Measurements from ENCODE around the gene HOXA9.

The HOXA9 gene

GRCh38 chr7:27124902-27125689, 40.2 kb downstream of the HOXA9 start:
- peak; percentile 68 for DNase-seq (ENCODE audit: low spot score)

- peak; percentile 96 for DNase-seq (ENCODE audit: low spot score)
Measured at GRCh38 chr7:27124096-27124901, 41.0 kb downstream of the HOXA9 start.

DNA sequence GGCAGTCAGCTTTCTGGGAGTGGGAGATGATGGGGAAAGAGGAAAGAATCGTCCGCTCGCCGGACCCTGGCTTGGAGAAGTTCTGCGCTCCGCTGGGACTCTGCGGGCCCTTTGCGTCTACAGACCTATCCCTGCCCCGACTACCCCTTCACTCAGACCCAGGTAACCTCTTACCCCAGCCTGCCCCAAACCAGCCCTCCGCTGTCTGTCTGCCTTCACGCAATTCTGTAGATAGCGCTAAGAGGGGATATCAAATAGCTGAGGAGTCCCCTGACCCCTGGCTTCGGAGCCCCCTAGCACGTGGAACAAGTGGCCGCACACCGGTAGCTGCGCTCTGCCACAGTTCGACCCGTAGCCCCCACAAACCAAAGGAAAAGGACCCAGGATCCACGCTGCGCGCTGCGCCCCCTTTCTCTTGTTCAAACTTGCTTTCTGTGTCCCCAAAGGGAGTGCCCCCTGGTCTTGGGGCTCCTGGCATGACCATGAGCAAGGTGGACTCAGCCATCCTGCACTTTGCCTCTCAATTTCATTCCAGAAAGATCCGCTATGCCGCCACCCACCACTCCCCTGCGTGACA, 41.8 kb downstream of the HOXA9 start:
- no peak for DNase-seq (ENCODE audit: low spot score)

- DNase-seq (ENCODE audit: low spot score), result no peak
Measured at GRCh38 chr7:27123007-27123476, 42.3 kb downstream of the HOXA9 start.

- peak; percentile 86 for DNase-seq (ENCODE audit: low spot score)
Measured at GRCh38 chr7:27122077-27122910, 43.0 kb downstream of the HOXA9 start.

GRCh38 chr7:27121684-27122076, 43.7 kb downstream of the HOXA9 start:
- no peak for DNase-seq (ENCODE audit: low spot score)

DNA sequence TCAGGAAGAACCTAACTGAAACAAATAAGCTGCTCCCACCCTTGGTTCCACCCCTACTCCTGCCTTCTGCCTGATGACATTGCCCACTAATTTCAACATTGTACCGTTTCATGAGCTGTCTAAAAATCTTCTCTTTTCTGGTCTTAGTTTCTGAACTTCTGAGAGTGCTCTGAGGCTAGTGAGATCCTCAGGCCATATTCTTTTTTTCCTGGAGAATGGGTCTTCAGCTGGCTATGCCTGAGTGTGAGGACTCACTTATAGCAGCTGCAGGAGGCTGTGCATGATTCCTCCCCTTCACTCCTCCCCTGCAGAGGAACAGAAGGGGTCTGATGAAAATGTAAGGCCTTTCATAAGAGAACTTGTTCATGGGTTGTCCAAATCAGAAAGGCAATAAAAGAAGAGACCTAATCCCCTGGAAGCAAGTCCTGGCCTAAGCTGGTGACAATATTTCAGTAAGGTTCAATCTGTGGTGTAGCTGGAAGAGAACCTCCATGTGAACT, 45.9 kb downstream of the HOXA9 start:
- no peak for DNase-seq (ENCODE audit: low spot score)

DNA sequence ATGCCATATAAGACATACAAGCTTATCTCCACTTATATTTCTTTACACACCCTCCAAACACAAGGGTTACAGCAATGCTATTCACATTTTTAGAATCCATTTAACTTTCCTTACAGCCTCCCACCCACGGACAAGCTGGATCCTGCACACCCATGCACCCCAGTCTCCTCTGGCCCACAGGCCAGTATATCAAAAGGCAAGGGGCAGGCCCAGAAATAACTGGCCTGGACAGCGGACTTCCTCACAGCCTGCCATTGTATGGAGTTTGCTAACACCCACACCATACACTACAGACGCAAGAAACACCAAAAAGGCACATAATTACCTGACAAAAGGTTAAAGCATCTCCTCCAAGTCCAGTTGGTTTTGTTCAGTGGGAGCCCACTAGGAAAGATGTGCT, 46.8 kb downstream of the HOXA9 start:
- no peak for DNase-seq (ENCODE audit: low spot score)

DNA sequence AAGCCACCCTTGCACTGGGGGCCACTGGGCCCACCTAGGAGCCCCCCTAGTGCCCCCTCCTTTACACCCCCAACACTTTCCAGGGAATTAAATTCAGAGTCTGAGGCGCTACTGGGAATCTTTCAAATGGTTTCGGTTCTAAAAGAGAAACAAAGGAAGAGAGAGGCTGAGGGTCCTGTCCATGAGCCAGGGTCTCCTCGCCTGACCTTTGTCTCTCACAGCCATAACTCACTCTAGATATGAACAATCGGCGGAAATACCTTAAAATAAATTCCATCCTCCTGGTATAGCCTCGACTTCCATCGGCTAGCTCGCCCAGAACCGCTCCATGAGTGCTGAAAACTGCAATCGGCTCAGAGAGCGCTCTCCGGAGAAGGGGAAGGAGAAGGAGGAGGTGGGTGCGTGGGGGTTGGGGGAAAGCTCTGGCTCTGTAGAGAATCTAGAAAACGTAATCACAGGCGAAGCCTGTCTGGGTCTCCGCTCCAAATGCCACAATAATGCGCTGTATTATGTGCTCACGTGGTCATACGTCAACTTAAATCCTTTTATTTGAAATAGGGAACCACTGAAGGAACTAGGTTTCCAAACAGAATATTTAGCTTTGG, 47.3 kb downstream of the HOXA9 start:
- peak; percentile 77 for DNase-seq (ENCODE audit: low spot score)

GRCh38 chr7:27116962-27117886, 48.1 kb downstream of the HOXA9 start:
- no peak for DNase-seq (ENCODE audit: low spot score)

DNA sequence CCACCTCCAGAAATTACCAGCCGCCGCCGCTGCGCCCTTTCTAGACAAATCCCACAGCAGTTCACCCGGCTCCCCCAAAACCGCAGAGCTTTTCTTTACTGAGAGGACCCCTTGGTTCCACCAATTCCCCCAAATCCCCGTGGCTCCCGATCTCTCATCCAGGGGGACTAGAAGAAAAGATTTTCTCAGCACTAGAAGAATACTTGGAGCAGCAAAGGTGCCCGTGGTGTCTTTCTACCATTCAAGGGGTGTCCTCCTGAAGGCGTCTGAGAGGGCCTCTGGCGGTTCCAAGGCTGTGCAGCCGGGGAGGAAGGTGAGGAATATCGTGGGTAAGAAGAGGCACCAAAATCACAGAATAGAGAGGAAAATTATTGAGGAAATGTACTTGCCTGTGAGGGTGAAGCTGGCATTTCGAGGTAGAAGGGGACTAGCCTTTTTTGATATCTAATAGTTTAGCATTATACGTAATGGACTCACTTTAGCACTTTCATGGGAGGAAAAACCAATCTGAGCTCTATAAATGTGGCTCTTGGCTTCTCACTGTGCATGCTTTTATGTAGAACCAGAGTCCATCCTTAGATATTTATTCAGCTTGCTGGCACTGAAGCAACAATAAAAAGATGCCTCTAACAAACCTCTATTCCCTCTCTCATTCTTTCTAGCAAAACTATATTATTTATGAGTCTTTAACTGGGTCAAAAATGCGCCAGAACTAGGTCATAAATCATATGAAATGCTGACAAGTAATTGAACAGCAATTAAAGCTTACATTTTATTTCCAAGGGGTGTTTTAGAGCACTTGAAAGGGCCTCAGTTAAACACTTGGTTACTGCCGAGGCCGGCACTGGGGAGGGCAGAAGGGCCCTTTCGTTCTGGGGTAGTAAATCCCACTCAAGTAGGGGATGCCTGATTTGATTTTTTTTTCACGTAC, 49.0 kb downstream of the HOXA9 start:
- no peak for DNase-seq (ENCODE audit: low spot score)

DNA sequence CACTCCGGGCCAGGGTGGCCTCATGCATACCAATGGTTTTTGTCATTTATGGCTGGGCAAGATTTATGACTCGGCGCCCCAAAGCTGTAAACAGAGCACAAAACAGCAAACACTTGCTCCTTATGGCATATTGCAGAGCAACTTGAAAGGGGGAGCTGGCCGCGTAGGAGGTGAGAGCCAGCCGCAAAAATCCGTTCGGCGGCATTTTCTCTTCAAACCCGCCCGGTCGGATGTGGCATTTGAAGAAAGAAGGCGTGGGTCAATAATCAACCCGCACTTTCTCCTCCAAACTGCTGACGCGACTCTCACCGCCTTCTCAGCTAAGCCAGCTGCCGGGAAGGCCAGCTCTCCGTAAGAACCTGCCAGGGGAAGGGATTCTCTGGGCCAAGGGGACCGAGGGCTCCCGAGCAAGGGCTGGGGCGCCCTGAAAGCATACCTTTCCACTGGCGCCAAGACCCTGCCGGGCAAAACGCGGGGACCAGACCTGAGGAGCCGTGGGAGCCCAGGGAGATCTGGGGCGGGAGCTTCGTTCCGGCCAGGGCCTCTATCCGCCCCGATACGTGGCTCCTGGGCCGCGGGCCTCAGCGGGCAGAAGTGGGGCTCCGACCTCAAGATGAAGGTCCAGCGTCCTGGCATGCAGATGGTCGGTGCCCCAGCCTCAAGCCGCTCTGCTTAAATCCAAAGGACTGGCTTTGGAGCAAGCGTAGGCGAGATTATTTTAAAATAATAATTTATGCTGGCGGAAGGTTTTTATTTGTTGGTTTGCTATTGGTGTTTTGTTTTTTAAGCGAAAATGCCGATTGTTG, 49.9 kb downstream of the HOXA9 start:
- DNase-seq (ENCODE audit: low spot score), result peak; percentile 95

GRCh38 chr7:27114881-27115220, 50.5 kb downstream of the HOXA9 start:
- no peak for DNase-seq (ENCODE audit: low spot score)

DNA sequence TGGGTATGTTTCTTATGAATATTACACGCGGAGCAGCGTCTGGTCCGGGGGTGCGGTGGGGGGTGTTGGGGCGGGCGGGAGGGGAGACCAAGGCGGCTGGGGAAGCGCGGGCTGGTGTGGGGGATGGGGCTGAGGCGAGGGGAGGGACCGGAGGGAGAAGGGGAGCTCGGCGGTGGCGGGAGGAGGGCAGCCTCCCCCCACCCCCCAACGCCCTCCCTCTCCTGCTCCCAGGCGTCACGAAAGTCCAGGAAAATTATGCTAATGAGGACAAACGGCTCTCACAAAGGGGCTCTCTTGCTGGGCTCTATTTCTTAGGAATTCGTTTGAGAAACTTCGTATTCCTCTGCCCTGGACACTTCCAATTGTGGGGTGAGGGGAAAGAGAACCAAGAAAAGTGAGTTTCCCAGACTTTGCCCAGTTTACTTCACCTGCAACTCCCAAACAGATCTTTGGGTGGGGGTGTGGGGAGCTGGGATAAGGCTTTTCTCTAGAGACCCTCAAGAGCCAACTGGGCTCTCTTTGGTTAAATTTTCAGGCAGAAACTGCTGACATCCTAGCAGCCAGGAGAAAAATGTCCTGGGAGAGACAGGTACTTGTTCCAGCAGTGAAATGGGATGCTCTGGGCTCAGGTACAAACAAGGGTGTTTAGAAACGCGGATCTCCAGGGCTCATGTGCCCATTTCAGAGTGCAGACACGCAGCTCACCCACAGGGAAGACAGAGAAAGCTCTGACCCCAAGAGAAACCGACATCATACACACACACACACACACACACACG, 51.2 kb downstream of the HOXA9 start:
- DNase-seq (ENCODE audit: low spot score), result peak; percentile 78

DNA sequence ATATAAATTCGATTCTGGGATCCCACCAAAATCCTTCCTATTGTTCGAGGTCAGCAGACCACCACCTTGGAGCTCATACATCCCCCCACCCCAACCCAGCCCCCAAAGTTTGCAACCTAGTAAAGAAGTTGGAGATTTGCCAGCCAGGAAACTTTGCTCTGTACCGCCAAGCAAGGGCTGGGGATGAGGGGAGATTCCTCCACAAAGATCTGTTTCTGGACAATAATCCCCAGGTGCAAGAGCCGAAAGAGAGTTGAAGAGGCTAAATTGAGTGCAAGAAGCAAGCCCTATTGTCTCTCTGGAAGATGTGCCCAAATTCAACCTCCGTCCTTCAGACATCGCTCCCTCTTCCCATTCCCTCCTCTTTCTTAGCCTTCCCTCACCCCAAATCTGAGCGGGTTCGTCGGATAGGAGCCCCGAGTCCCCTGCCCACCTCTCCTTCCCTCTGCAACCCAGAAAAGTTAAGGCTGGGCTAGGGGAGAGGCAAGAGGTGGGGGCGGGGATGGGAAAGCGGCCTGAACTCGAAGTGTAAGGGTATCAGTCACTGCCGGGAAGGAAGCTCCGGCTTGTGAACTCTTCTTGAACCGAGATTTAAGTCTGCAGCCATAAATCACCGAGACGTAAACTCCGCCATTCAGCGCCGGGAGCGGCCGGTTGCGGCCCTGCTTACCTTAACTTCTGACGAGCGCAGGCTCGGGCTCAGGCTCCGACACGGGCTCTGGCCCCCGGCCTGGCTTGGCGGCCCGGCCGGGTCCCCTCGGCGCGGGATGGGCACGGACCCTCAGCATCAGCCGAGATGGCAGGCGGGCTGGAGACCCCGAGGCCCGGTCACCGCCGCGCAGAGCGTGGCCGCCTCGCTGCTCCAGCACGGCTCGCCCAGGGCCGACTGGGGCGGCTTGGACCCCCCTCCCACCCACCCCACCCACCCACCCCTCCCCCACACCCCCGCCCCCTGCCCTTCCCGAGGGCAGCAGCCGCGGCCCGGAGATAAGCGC, 52.1 kb downstream of the HOXA9 start:
- peak; percentile 83 for DNase-seq (ENCODE audit: low spot score)
